Fibroblast of the conjunctiva (primary cell): ENCODE data around the gene GPRC5D.

Experiments
- DNase-seq: peaks from one replicate; pipeline ENCODE4 v3.0.0-alpha.2; 2010; ENCODE audit warnings: low read depth

GPRC5D gene

GRCh38 chr12:12979731-12980259 lies 27.8 kb upstream of the GPRC5D start:
- peak; percentile 90 for DNase-seq

- no peak for DNase-seq
Observed at GRCh38 chr12:12979126-12979525, 27.2 kb upstream of the GPRC5D start.

GRCh38 chr12:12977231-12977630 lies 25.3 kb upstream of the GPRC5D start:
- DNase-seq: no peak

- peak; percentile 89 for DNase-seq
Observed at GRCh38 chr12:12976366-12976765, 24.4 kb upstream of the GPRC5D start.

GRCh38 chr12:12975322-12976077 lies 23.5 kb upstream of the GPRC5D start:
- DNase-seq: peak; percentile 23

- no peak for DNase-seq
Observed at GRCh38 chr12:12974211-12974610, 22.2 kb upstream of the GPRC5D start.

GRCh38 chr12:12973019-12973418 lies 21.0 kb upstream of the GPRC5D start:
- no peak for DNase-seq

GRCh38 chr12:12965836-12966235 lies 13.9 kb upstream of the GPRC5D start:
- no peak for DNase-seq

GRCh38 chr12:12964255-12964654 lies 12.3 kb upstream of the GPRC5D start:
- DNase-seq: no peak

- DNase-seq: no peak
Observed at GRCh38 chr12:12960639-12961209, 8.8 kb upstream of the GPRC5D start.

- DNase-seq: no peak
Observed at GRCh38 chr12:12958886-12959285, 6.9 kb upstream of the GPRC5D start.

GRCh38 chr12:12954878-12955625 lies 3.1 kb upstream of the GPRC5D start:
- no peak for DNase-seq

GRCh38 chr12:12954356-12954755 lies 2.4 kb upstream of the GPRC5D start:
- no peak for DNase-seq

- DNase-seq: no peak
Observed at GRCh38 chr12:12951504-12951903, 466 bp downstream of the GPRC5D start.

GRCh38 chr12:12947902-12948301 lies 4.1 kb downstream of the GPRC5D start:
- no peak for DNase-seq

GRCh38 chr12:12946686-12947355 lies 5.1 kb downstream of the GPRC5D start:
- no peak for DNase-seq

- no peak for DNase-seq
Observed at GRCh38 chr12:12945591-12945990, 6.4 kb downstream of the GPRC5D start.

GRCh38 chr12:12943586-12944260 lies 8.2 kb downstream of the GPRC5D start:
- peak; percentile 35 for DNase-seq

GRCh38 chr12:12941450-12942350 lies 10.3 kb downstream of the GPRC5D start:
- no peak for DNase-seq

- DNase-seq: no peak
Observed at GRCh38 chr12:12939888-12940287, 12.1 kb downstream of the GPRC5D start.

GRCh38 chr12:12938541-12938940 lies 13.4 kb downstream of the GPRC5D start:
- DNase-seq: no peak
